GM10847 (cell line): ENCODE results near the gene IPO4.

Experiments used
- POLR2A ChIP-seq: IDR thresholded peaks from 2 replicates; pipeline ENCODE4 v1.6.1; 2011; ENCODE audit not compliant: insufficient read length; ENCODE audit errors: extremely low read depth

Gene IPO4

DNA sequence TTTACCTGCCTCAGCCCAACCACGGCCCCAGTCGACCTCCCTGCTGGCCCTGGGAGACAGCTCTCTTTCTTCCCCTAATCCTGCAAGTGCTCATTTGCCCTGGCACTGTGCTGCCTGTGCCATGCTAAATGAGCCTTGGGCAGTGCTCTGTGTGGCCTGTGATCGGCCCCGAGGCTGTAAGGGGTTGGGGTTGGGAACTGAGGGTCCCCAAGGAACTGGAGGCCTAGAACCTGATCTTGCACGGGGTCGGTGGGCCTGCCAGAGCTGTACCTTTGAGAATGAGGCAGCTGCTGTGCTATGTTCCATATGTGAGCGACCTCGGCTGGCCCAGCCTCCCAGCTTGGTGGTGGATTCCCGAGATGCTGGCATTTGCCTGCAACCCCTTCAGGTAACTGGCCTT, 38.6 kb downstream of the IPO4 start:
- TF ChIP-seq POLR2A = no peak

- no peak for TF ChIP-seq POLR2A
These were observed 39.2 kb downstream of the IPO4 start for GRCh38 chr14:24149302-24149969.

DNA sequence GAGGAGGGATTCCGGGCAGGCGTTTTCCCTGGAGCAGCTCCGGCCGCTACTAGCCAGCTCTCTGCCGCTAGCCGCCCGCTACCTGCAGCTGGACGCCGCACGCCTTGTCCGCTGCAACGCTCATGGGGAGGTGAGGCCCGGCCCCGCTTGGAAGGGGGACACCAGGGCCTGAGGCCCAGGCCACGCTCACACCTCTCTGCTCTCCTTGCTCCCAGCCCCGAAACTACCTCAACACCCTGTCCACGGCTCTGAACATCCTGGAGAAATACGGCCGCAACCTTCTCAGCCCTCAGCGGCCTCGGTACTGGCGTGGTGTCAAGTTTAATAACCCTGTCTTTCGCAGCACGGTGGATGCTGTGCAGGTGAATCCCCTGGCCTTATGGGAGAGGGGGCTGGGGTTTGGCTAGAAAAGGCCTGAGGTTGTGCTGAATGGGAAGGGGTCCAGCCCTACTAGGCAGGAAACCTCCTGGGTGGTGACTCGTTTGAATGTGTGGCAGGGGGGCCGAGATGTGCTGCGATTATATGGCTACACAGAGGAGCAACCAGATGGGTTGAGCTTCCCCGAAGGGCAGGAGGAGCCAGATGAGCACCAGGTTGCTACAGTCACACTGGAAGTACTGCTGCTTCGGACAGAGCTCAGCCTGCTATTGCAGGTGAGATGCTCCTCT, 40.7 kb downstream of the IPO4 start:
- TF ChIP-seq POLR2A = no peak

GRCh38 chr14:24146978-24147760, 41.4 kb downstream of the IPO4 start, which contains the start of gene RNF31:
RNF31 (plus strand) TSS chr14:24147498; CDS start chr14:24147699, 201 bp downstream.
- peak; percentile 47 for TF ChIP-seq POLR2A

DNA sequence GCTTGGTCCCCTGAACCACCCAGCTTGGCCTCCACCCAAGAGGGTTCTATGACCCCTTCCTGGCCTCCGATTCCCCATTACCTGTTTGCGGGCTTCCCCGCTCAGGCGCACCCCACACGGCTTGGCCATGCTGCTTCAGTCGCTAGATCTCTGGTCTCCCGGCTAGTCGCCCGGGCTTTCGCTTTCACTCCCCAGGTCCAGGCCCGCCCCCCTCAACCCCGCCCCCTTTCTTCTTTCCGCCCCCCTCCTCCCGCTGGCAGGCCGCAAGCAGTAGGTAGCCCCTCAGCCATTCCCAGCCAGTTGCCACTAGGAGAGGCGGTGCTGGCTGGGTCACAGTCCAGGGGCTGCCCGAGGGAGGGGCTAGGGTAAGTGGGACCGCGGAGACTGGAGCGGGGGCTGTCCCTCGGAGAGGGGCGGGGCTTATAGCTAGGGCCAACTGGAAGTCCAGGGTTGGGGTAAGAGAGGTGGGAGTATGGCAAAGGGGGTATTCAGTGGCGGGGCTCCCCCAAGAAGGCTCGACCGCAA, 42.1 kb downstream of the IPO4 start, which contains the start of gene PSME2:
TSS of gene PSME2 (minus strand) at position 158 of the 525 bp plus-strand sequence. CDS start at position 129, 29 bp downstream.
- TF ChIP-seq POLR2A = peak; percentile 44

DNA sequence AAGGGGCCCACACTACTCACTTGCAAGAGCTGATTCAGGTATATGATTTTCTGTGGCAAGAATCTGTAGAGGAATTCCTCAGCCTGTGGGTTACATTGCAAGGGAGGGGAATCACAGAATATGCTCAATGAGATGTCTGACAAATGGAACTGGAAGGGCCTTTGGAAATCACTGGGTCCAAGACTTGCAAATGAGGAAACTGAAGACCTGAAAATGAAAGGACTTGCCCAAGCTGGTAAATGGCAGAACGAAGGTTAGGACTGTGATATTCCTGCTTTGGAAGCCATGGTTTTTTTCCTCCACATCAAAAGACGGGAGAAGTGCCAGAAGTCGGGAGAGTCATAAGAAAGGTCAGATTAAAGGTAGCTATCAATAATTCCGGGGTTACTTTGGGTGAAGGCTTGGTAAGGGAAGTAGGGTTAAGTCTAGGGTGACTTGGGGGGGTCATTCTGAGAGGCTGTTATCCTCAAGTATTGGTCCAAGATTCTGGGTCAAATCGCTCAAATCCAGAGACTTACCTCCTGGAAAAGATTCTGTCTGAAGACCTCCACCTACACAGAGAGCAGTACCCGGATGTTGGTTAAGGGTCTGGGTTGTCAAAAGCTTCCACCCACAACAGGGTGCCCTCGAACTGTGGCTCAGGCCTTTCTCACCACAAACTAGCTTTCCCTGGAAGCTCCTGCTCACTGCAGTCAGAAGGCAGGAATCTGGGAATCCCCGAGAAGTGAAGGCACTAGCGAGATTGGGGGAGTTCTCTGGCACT, 42.7 kb downstream of the IPO4 start:
- no peak for TF ChIP-seq POLR2A

DNA sequence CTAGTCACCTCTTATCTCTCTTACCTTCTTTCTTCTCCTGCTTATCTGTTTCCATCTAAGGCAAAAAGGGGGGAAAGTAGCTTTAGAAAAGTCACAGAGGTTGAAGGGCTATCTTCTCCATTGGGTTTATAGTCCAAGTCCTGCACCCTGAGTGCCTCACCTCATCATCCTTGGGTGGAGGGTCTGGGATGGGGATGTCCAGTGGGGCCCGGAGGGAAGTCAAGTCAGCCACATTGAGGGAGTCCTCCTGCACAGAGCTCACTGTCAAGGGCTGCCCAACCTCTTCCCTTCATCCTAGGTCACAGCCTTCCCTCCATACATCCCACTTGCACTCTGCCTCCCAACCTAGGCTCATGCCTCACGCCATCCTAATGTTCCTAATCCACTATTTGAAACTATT, 43.4 kb downstream of the IPO4 start:
- no peak for TF ChIP-seq POLR2A

- no peak for TF ChIP-seq POLR2A
These were observed 44.2 kb downstream of the IPO4 start for GRCh38 chr14:24144451-24144850.

GRCh38 chr14:24143511-24143910, 45.1 kb downstream of the IPO4 start:
- TF ChIP-seq POLR2A = no peak

GRCh38 chr14:24141097-24141880, 47.3 kb downstream of the IPO4 start, which contains the start of gene EMC9:
EMC9 (minus strand) TSS chr14:24141591; CDS start chr14:24141304, 287 bp downstream.
- TF ChIP-seq POLR2A = peak; percentile 92

DNA sequence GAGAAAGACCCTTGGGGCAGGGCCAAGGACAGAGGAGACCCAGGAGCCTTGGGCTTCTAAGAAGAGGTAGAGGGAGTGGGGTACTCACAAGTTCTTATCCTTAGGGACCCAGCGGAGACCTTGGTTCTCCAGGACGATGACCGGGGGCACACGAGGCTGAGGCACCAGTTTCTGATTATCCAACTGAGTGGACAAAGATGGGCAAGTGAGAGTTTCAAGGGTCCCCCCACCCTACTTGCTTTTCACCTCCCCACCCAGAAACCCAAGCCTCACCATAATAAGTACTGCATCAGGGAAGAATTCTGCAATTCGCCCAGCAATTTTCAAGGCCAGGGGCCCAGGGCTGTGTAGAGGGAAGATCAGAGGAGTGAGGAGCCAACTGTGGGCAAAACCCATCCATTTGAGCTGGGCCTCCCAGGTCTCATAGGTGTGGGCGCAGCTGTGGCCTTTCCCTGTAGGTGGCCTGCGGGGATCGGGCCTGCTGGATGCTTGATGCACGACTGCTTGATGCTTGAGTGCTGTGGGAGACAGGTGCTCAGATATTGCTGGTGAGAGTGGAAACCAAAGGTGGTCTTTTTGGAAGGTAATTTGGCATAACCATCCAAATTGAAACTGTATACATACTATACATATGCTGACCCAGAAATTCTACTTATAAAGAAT, 49.2 kb downstream of the IPO4 start:
- TF ChIP-seq POLR2A = no peak

DNA sequence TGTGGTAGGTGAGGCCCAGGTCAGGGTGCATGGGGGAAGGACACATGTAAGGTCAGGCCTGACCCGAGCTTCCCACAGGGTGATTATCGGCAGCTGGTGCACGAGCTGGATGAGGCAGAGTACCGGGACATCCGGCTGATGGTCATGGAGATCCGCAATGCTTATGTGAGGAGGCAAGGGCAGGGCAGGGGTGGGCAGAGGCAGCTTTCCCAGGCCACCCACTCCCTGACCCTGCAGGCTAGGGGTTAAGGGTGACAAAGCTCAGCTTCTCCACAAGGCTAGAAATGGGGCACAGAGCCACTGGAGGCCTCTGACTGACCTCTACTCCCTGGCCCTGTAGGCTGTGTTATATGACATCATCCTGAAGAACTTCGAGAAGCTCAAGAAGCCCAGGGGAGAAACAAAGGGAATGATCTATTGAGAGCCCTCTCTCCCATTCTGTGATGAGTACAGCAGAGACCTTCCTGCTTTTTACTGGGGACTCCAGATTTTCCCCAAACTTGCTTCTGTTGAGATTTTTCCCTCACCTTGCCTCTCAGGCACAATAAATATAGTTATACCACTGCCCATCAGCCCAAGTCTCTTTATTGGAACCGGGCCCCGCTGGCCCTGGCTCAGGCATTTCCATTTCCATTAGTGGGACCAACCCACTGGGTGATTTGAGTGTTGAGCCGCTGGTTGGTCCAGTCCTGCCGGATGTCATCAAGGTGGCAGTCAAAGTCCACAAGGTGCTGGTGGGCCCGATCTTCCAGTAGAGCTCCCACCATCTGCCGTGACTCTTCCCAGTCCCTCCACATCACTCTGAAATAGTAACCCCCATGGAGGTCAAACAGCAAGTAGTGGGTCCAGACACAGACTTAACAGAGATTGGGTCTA, 50.0 kb downstream of the IPO4 start:
- TF ChIP-seq POLR2A = no peak

DNA sequence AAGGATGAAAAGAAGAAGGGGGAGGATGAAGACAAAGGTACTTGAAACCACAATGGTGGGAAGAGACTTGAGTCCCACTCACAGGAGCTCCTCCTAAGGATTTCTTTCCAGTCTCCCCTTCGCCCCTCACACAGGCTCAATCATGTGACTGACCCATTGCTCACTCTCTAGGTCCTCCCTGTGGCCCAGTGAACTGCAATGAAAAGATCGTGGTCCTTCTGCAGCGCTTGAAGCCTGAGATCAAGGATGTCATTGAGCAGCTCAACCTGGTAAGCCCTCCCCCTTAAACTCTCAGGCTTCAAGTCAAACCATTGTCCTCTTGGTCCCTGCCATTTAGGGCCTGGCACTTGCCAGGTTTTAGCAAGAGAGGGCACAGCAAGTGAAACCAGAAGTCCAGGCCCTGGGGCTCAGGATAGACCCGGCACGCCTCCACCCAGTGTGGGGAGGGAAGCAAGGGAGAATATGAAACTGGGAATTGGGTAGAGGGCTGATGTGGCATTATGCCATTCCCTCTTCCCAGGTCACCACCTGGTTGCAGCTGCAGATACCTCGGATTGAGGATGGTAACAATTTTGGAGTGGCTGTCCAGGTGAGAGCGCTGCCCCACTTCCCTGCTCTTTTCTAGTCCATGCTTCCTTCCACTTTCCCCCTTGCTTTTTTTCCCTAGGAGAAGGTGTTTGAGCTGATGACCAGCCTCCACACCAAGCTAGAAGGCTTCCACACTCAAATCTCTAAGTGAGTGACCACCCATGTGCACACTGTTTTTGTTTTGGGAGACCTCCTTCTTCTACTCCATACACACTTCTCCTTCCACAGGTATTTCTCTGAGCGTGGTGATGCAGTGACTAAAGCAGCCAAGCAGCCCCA, 50.9 kb downstream of the IPO4 start:
- no peak for TF ChIP-seq POLR2A
